K562 (cell line): ENCODE data around the gene PPP1R9B. TPM values are rescaled to one million over a fixed set of nuclear protein-coding genes. Genes with fewer than 3 reads are reported as not detected.

Experiments used
- ATAC-seq: fragments of 200-7000 bp; cut with Tn5 transposase; 3 replicates; pipeline ENCODE4 v1.9.1; 2020; ENCODE audit warnings: moderate library complexity
- BruUV-seq: library from RNA; stranded (reverse); fragments of 400-500 nt; replicated peaks from 2 replicates; lab custom pipeline; 2021; lab: Mats Ljungman, UMichigan
- CTCF ChIA-PET: fragments of 300-600 bp; formaldehyde crosslinking; extraction: SDS; loops from one replicate; lab custom pipeline; 2021; ENCODE audit warnings: low intra/inter-chr PET ratio; lab: Yijun Ruan, JAX
- POLR2A ChIA-PET: fragments of 300-600, 350-650 bp; sonication (Branson Sonifier 250); formaldehyde crosslinking; extraction: SDS; loops from one replicate; lab custom pipeline; 2021; ENCODE audit warnings: antibody characterized with exemption, inconsistent platforms; lab: Yijun Ruan, JAX
- DNase-seq, 4 experiments: peaks; one replicate each; pipeline versions ENCODE4 v3.0.0 to v3.0.0-alpha.2; 2011 to 2018; ENCODE audit warnings: low spot score in 3 of 4, mixed read lengths in 3 of 4; ENCODE audit errors: extremely low read depth in 1 of 4
- FAIRE-seq: peaks from 2 replicates; lab custom pipeline; 2011; peaks lifted over from hg19 to GRCh38; lab: Jason Lieb, UNC
- H2AFZ ChIP-seq: 2 replicates; pipeline ENCODE4 v1.6.0; 2011; ENCODE audit warnings: low read depth, low read length, control low read depth, inconsistent platforms
- H3K27ac ChIP-seq: fragments of 200-600 bp; 3 replicates; pipeline ENCODE4 v1.8.0; 2011; ENCODE audit warnings: low read depth, mild to moderate bottlenecking, control low read depth, inconsistent platforms, low read length, moderate library complexity, mixed read lengths; ENCODE audit errors: extremely low read depth
- H3K27me3 ChIP-seq, 2 experiments: fragments of 300-600 bp in 1 of 2; 2 replicates in 1 of 2; 3 replicates in 1 of 2; pipeline versions ENCODE4 v1.6.0 to v1.8.0; 2011; ENCODE audit warnings: inconsistent platforms in 2 of 2, low read length in 2 of 2, mild to moderate bottlenecking in 1 of 2, mixed read lengths in 1 of 2, moderate library complexity in 1 of 2; ENCODE audit not compliant: control insufficient read depth in 2 of 2, insufficient read depth in 2 of 2
- H3K36me3 ChIP-seq: fragments of 300-600 bp; 3 replicates; pipeline ENCODE4 v1.8.0; 2011; ENCODE audit warnings: mild to moderate bottlenecking, low read length, inconsistent platforms; ENCODE audit not compliant: control insufficient read depth, insufficient read depth
- H3K4me1 ChIP-seq, 2 experiments: fragments of 200-600 bp in 1 of 2; replicated peaks in 1 of 2; 2 replicates in 1 of 2; 3 replicates in 1 of 2; pipeline versions ENCODE4 v1.5.1 to v1.8.0; 2011; ENCODE audit warnings: inconsistent platforms in 2 of 2, low read length in 2 of 2, mild to moderate bottlenecking in 1 of 2, mixed read lengths in 1 of 2, moderate library complexity in 1 of 2; ENCODE audit not compliant: control insufficient read depth in 2 of 2, insufficient read depth in 2 of 2
- H3K4me2 ChIP-seq: 2 replicates; pipeline ENCODE4 v1.6.1; 2011; ENCODE audit warnings: low read length, control low read depth, inconsistent platforms, mixed read lengths; ENCODE audit not compliant: insufficient read depth
- H3K4me3 ChIP-seq: fragments of 200-600 bp; sonication (generic), shearing (Covaris generic); 2 replicates; pipeline ENCODE4 v1.5.1; 2016; ENCODE audit warnings: control low read depth, inconsistent platforms
- H3K79me2 ChIP-seq: fragments of 200-600 bp; 3 replicates; pipeline ENCODE4 v1.8.0; 2011; ENCODE audit warnings: low read length, inconsistent platforms; ENCODE audit not compliant: control insufficient read depth, insufficient read depth
- H3K9ac ChIP-seq, 2 experiments: 2 replicates each; pipeline versions ENCODE4 v1.6.0 to v1.6.1; 2011; ENCODE audit warnings: low read depth in 2 of 2, low read length in 2 of 2, control low read depth in 1 of 2, inconsistent platforms in 1 of 2, mild to moderate bottlenecking in 1 of 2, mixed read lengths in 1 of 2; ENCODE audit not compliant: insufficient read depth in 1 of 2
- H3K9me1 ChIP-seq: one replicate; pipeline ENCODE4 v1.6.0; 2011; ENCODE audit warnings: inconsistent platforms, mild to moderate bottlenecking, low read length, moderate library complexity; ENCODE audit not compliant: control insufficient read depth, insufficient read depth
- H3K9me3 ChIP-seq: replicated peaks from 2 replicates; pipeline ENCODE4 v1.5.1; 2011; ENCODE audit warnings: low read depth, low read length, inconsistent platforms; ENCODE audit not compliant: control insufficient read depth, insufficient read depth
- H4K20me1 ChIP-seq: replicated peaks from 2 replicates; pipeline ENCODE4 v1.6.1; 2011; ENCODE audit warnings: low read length, inconsistent platforms, mixed read lengths; ENCODE audit not compliant: control insufficient read depth, insufficient read depth
- IFI16 ChIP-seq: fragments of 250-450 bp; sonication (Bioruptor Pico); IDR thresholded peaks from 2 replicates; pipeline ENCODE4 v2.1.2; 2022; ENCODE audit warnings: mild to moderate bottlenecking, inconsistent platforms
- WGBS: fragments of 100-300 bp; shearing (Covaris generic); methylation state at CpG from one replicate; pipeline ENCODE4 v1.1.6; 2016; ENCODE audit warnings: low coverage, mixed read lengths; ENCODE audit not compliant: insufficient coverage; ENCODE audit errors: missing lambda C conversion rate; 5-methylcytosine and 5-hydroxymethylcytosine counted together
- in situ Hi-C: fragments of 300-500 bp; cut with MboI; formaldehyde crosslinking; loops from 4 replicates; pipeline ENCODE4 v1.15.0; 2018; ENCODE audit warnings: inconsistent platforms, mixed read lengths
- intact Hi-C: fragments of 100-400 bp; cut with micrococcal nuclease; formaldehyde crosslinking; loops from 2 replicates; pipeline ENCODE4 v1.14.2; 2022
- polyA plus RNA-seq, 8 experiments: library from polyadenylated mRNA; depleted of rRNA in 4 of 8; stranded (reverse) in 5 of 8; unstranded in 3 of 8; fragments of >200 nt; fragmentation: Nextera tagmentation in 2 of 8; fragmentation: Illumina TruSeq in 1 of 8; extraction: Ambion mirVana in 2 of 8; extraction: Trizol in 1 of 8; gene quantifications; 2 replicates each; pipeline versions ENCODE4 v1.2.1 to v1.2.3, GENCODE V29; 2011 to 2014; ENCODE audit warnings: inconsistent platforms in 1 of 8, missing spikeins in 1 of 8
- total RNA-seq, 7 experiments: library from RNA; depleted of rRNA in 6 of 7; stranded (reverse); fragments of >200 nt in 6 of 7; fragmentation: Illumina TruSeq in 2 of 7; extraction: Trizol in 2 of 7; gene quantifications; 2 replicates each; pipeline versions ENCODE4 v1.2.1 to v1.2.3, GENCODE V29; 2011 to 2021; ENCODE audit warnings: low replicate concordance in 1 of 7
- TF ChIP-seq, protein P1 (sequence below), 3 experiments: fragments of 200-800 bp in 1 of 3; sonication (Bioruptor generic) in 1 of 3; sonication (generic) in 1 of 3; formaldehyde crosslinking in 1 of 3; IDR thresholded peaks; 2 replicates each; pipeline versions ENCODE4 v1.6.1 to v1.8.0; 2016 to 2022; ENCODE audit warnings: mild to moderate bottlenecking in 2 of 3, missing compliant biosample characterization in 2 of 3, missing genetic modification characterization in 2 of 3, missing genetic modification reagents in 1 of 3

PPP1R9B gene
- total and polyA plus RNA-seq, 9 of the 15 experiments (the other 6 are each of a cell fraction or from before 2014, with no cell fraction given) = 0.10 to 63.5 (median 24.7) TPM

DNA sequence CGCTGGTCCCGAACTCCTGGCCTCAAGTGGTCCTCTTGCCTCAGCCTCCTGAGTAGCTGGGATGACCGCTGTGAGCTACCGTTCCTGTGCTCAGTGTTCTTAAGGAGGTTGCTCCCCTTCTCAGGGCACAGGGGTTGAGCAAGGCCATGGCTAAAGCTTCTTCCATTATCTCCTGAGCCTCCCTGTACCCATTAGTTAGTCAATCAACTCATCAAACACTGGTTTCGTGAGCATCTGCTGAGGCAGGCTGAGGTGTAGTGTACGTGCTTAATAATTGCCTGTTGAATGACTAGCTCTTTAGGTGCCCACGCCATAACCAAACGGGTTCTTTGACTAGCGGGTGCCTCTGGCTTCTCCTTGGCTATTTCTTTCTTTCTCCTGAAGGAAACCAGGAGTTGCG is 27.0 kb upstream of the PPP1R9B start (continued):
- TF ChIP-seq, protein P1, sequence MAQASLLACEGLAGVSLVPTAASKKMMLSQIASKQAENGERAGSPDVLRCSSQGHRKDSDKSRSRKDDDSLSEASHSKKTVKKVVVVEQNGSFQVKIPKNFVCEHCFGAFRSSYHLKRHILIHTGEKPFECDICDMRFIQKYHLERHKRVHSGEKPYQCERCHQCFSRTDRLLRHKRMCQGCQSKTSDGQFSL (CRISPR knock-in tag; IDR thresholded peaks at IDR 0.05) = no peak
- TF ChIP-seq, protein P1 (tag; IDR thresholded peaks at IDR 0.05) = no peak

DNA sequence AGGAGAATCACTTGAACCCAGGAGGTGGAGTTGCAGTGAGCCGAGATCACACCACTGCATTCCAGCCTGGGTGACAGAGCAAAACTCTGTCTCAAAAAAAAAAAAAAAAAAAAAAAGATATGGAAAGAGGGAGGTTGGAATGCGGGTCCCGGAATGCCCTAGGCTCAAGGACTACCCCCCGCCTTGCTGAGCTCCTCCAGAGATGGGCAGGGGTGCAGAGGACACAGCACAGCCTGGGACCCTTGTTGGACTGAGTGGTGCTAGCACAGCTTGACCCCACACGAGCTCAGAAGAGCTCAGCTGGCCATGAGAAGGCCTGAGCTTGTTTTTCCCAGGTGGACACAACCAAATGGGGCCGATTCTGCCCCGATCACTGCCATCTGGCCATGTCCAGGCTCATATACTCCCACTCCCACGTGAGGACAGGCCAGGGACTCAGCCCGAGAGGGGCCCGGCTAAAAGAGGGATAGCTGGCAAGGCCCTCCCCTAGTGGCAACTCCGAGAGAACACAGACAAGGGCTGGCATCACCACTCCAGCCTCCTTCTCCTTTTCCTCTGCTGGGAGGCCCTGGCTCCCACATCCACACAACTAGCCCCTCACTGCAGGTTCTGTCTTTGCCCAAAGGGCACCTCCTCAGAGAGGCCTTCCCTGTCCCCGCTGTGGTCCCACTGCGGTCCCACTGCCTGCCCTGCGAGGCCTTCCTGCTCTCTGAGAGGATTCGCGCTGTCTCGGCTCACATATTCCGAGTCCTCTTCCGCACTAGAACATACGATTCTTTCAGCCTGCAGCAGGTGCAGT is 26.3 kb upstream of the PPP1R9B start:
- H3K79me2 ChIP-seq = no peaks in the 10 kb centered on the region
- no peak for ATAC-seq
- H3K9ac ChIP-seq = no peak overlapping the region
- no peak overlapping the region for H3K4me3 ChIP-seq
- WGBS = 57% methylated on average over 14 of the region's 20 CpGs
- no TSS peak for BruUV-seq
- no peaks in the 10 kb centered on the region for H3K9me1 ChIP-seq
- H3K9me3 ChIP-seq = no peaks in the 10 kb centered on the region
- intact Hi-C loops (no loop called here), in situ Hi-C loops (no loop called here)
- no peak overlapping the region for H2AFZ ChIP-seq
- FAIRE-seq = no peak
- POLR2A ChIA-PET = no interaction called here
- H4K20me1 ChIP-seq = no peaks in the 10 kb centered on the region; the same call in 1 of the 2 replicates
- H3K27me3 ChIP-seq = peaks cover 8 to 20% of the 10 kb centered on the region in 2 experiments; a peak in 4 of 5 replicates
- no peak for TF ChIP-seq IFI16 (CRISPR knock-in tag)
- TF ChIP-seq, all 486 proteins: peak for 0
- H3K4me2 ChIP-seq = no peak overlapping the region
- CTCF ChIA-PET = no interaction called here
- no peaks in the 10 kb centered on the region for H3K36me3 ChIP-seq
- no peak for DNase-seq
- H3K27ac ChIP-seq = no peak overlapping the region
- H3K4me1 ChIP-seq = peaks cover 5 to 24% of the 10 kb centered on the region in 2 experiments; a peak in 3 of 5 replicates
